HepG2 (cell line): ENCODE results near the gene SLC6A17. TPM values are rescaled to one million over a fixed set of nuclear protein-coding genes. Genes with fewer than 3 reads are reported as not detected.

Experiments used
- ATAC-seq: fragments of 200-7000 bp; cut with Tn5 transposase; 3 replicates; pipeline ENCODE4 v1.9.1; 2020; ENCODE audit warnings: mild to moderate bottlenecking, moderate library complexity
- BruUV-seq: library from RNA; stranded (reverse); fragments of 400-500 nt; replicated peaks from 2 replicates; lab custom pipeline; 2021; lab: Mats Ljungman, UMichigan
- CTCF ChIA-PET: fragments of 300-600 bp; formaldehyde crosslinking; extraction: SDS; loops from one replicate; lab custom pipeline; 2021; ENCODE audit warnings: low total read pairs, inconsistent platforms, low intra/inter-chr PET ratio; lab: Yijun Ruan, JAX
- POLR2A ChIA-PET: fragments of 350-600 bp; sonication (Branson Sonifier 250); formaldehyde crosslinking; loops from one replicate; lab custom pipeline; 2020; ENCODE audit warnings: antibody characterized with exemption, inconsistent platforms; lab: Yijun Ruan, JAX
- DNase-seq: peaks from one replicate; pipeline ENCODE4 v3.0.0-alpha.2; 2015; ENCODE audit warnings: low spot score
- FAIRE-seq: peaks from 3 replicates; lab custom pipeline; 2011; peaks lifted over from hg19 to GRCh38; lab: Jason Lieb, UNC
- H2AFZ ChIP-seq: one replicate; pipeline ENCODE4 v1.6.1; 2011; ENCODE audit warnings: low read length, inconsistent platforms
- H3K27ac ChIP-seq: fragments of 300-600 bp; 3 replicates; pipeline ENCODE4 v1.8.0; 2011; ENCODE audit warnings: mixed run types, mild to moderate bottlenecking, mixed read lengths, low read length, inconsistent platforms; ENCODE audit not compliant: insufficient read depth; ENCODE audit errors: extremely low read length
- H3K27me3 ChIP-seq, 2 experiments: fragments of 200-600 bp in 1 of 2; 2 replicates in 1 of 2; 3 replicates in 1 of 2; pipeline versions ENCODE4 v1.6.0 to v1.8.0; 2011; ENCODE audit warnings: low read length in 2 of 2, mild to moderate bottlenecking in 2 of 2, moderate library complexity in 2 of 2, inconsistent platforms in 1 of 2; ENCODE audit not compliant: insufficient read depth in 2 of 2, control insufficient read depth in 1 of 2
- H3K36me3 ChIP-seq, 2 experiments: fragments of 200-600 bp in 1 of 2; replicated peaks in 1 of 2; 2 replicates in 1 of 2; 3 replicates in 1 of 2; pipeline versions ENCODE4 v1.5.1 to v1.8.0; 2011; ENCODE audit warnings: low read length in 2 of 2, inconsistent platforms in 1 of 2; ENCODE audit not compliant: insufficient read depth in 2 of 2, control insufficient read depth in 1 of 2
- H3K4me1 ChIP-seq: 2 replicates; pipeline ENCODE4 v1.5.1; 2012; ENCODE audit warnings: low read length, inconsistent platforms; ENCODE audit not compliant: insufficient read depth
- H3K4me2 ChIP-seq: 2 replicates; pipeline ENCODE4 v1.6.0; 2011; ENCODE audit warnings: low read depth, low read length, inconsistent platforms
- H3K4me3 ChIP-seq, 3 experiments: fragments of 200-600 bp in 1 of 3; sonication (generic), shearing (Covaris generic) in 1 of 3; replicated peaks in 1 of 3; 2 replicates each; pipeline ENCODE4 v1.5.1; 2011 to 2016; ENCODE audit warnings: low read length in 3 of 3, inconsistent platforms in 2 of 3, low read depth in 2 of 3, mild to moderate bottlenecking in 2 of 3, control low read depth in 1 of 3, mixed read lengths in 1 of 3; ENCODE audit not compliant: insufficient read depth in 1 of 3
- H3K79me2 ChIP-seq: one replicate; pipeline ENCODE4 v1.6.1; 2011; ENCODE audit warnings: low read length, inconsistent platforms; ENCODE audit not compliant: insufficient read depth
- H3K9ac ChIP-seq: 2 replicates; pipeline ENCODE4 v1.6.0; 2011; ENCODE audit warnings: mild to moderate bottlenecking, low read depth, low read length, inconsistent platforms; ENCODE audit not compliant: insufficient read depth
- H3K9me3 ChIP-seq: 2 replicates; pipeline ENCODE4 v1.5.1; 2012; ENCODE audit warnings: mild to moderate bottlenecking, low read length
- H4K20me1 ChIP-seq: 2 replicates; pipeline ENCODE4 v1.6.0; 2011; ENCODE audit warnings: inconsistent platforms, mild to moderate bottlenecking, low read length, moderate library complexity; ENCODE audit not compliant: insufficient read depth
- BRCA1 ChIP-seq: sonication (generic); formaldehyde crosslinking; IDR thresholded peaks from 2 replicates; pipeline ENCODE4 v1.4.0; 2020; ENCODE audit warnings: missing genetic modification reagents
- CBFB ChIP-seq: sonication (generic); formaldehyde crosslinking; IDR thresholded peaks from 2 replicates; pipeline ENCODE4 v1.4.0; 2020; ENCODE audit warnings: missing genetic modification reagents
- CBX1 ChIP-seq: IDR thresholded peaks from one replicate; pipeline ENCODE4 v1.6.1; 2016; ENCODE audit warnings: antibody characterized with exemption, low read depth
- CREB1 ChIP-seq, 2 experiments: fragments of 450-650 bp in 1 of 2; IDR thresholded peaks; 2 replicates each; pipeline ENCODE4 v1.6.1; 2016 to 2017; ENCODE audit warnings: control low read depth in 1 of 2, mild to moderate bottlenecking in 1 of 2, missing compliant biosample characterization in 1 of 2, missing genetic modification characterization in 1 of 2
- KLF12 ChIP-seq: sonication (generic); formaldehyde crosslinking; IDR thresholded peaks from 2 replicates; pipeline ENCODE4 v1.4.0; 2020; ENCODE audit warnings: missing genetic modification reagents, borderline replicate concordance
- MBD4 ChIP-seq: IDR thresholded peaks from 2 replicates; pipeline ENCODE4 v1.6.1; 2012; ENCODE audit warnings: low read length, inconsistent platforms, borderline replicate concordance
- MEIS1 ChIP-seq: sonication (generic); formaldehyde crosslinking; IDR thresholded peaks from 2 replicates; pipeline ENCODE4 v1.9.0; 2021; ENCODE audit warnings: mild to moderate bottlenecking, missing genetic modification reagents, moderate library complexity, borderline replicate concordance
- ZFP36L1 ChIP-seq: sonication (generic); formaldehyde crosslinking; IDR thresholded peaks from 2 replicates; pipeline ENCODE4 v1.8.0; 2022; ENCODE audit warnings: mild to moderate bottlenecking, missing genetic modification reagents, moderate library complexity
- ZKSCAN5 ChIP-seq: sonication (generic); formaldehyde crosslinking; IDR thresholded peaks from 2 replicates; pipeline ENCODE4 v1.5.1; 2020; ENCODE audit warnings: mild to moderate bottlenecking, missing genetic modification reagents
- ZNF34 ChIP-seq: sonication (generic); formaldehyde crosslinking; IDR thresholded peaks from 2 replicates; pipeline ENCODE4 v1.4.0; 2020; ENCODE audit warnings: mild to moderate bottlenecking, missing genetic modification reagents, borderline replicate concordance
- ZNF7 ChIP-seq: IDR thresholded peaks from 2 replicates; pipeline ENCODE4 v1.6.1; 2016; ENCODE audit warnings: missing biosample characterization, missing genetic modification reagents
- ZNF720 ChIP-seq: sonication (generic); formaldehyde crosslinking; IDR thresholded peaks from 2 replicates; pipeline ENCODE4 v1.4.0; 2020; ENCODE audit warnings: missing genetic modification reagents
- WGBS: methylation state at CpG from one replicate; pipeline ENCODE4 v1.1.6; 2017; ENCODE audit warnings: low lambda C conversion rate; 5-methylcytosine and 5-hydroxymethylcytosine counted together
- in situ Hi-C: cut with HindIII; loops from 2 replicates; pipeline ENCODE4 v1.10.0; 2017; ENCODE audit warnings: low pct_unique_long_range_greater_than_20kb; ENCODE audit not compliant: extremely low pct_ligation_motif_present
- intact Hi-C: fragments of 100-400 bp; cut with micrococcal nuclease; formaldehyde crosslinking; loops from one replicate; pipeline ENCODE4 v1.10.0; 2022; ENCODE audit not compliant: unreplicated experiment
- polyA plus RNA-seq, 8 experiments: library from polyadenylated mRNA; depleted of rRNA in 3 of 8; stranded (reverse) in 7 of 8; unstranded in 1 of 8; fragments of >200 nt; fragmentation: Illumina TruSeq in 4 of 8; extraction: Trizol in 4 of 8; gene quantifications; 2 replicates each; pipeline versions ENCODE4 v1.2.1 to v1.2.3, GENCODE V29; 2011 to 2016; ENCODE audit warnings: low read depth in 4 of 8, missing spikeins in 1 of 8, mixed read lengths in 1 of 8; ENCODE audit not compliant: insufficient read depth in 1 of 8
- total RNA-seq, 5 experiments: library from RNA; depleted of rRNA; stranded (reverse); fragments of >200 nt; fragmentation: Illumina TruSeq; extraction: Trizol; gene quantifications; 2 replicates each; pipeline ENCODE4 v1.2.3, GENCODE V29; 2016; ENCODE audit warnings: low read depth in 1 of 5
- TF ChIP-seq, protein P1 (sequence below): sonication (generic); formaldehyde crosslinking; IDR thresholded peaks from 2 replicates; pipeline ENCODE4 v1.5.0; 2020; ENCODE audit warnings: mild to moderate bottlenecking, missing genetic modification reagents
- TF ChIP-seq, protein P2 (sequence below): IDR thresholded peaks from 2 replicates; pipeline ENCODE4 v1.6.1; 2012; ENCODE audit warnings: low read depth, low read length, improper control_type of control experiment
- TF ChIP-seq, protein P3 (sequence below): sonication (generic); formaldehyde crosslinking; IDR thresholded peaks from 2 replicates; pipeline ENCODE4 v1.8.0; 2022; ENCODE audit warnings: mild to moderate bottlenecking, missing genetic modification reagents, moderate library complexity
- TF ChIP-seq, protein P4 (sequence below): sonication (generic); formaldehyde crosslinking; IDR thresholded peaks from 2 replicates; pipeline ENCODE4 v1.8.0; 2022; ENCODE audit warnings: mild to moderate bottlenecking, missing genetic modification reagents; ENCODE audit not compliant: insufficient replicate concordance

SLC6A17 gene
- total and polyA plus RNA-seq, 2 of the 13 experiments (the other 11 are each of a cell fraction or from before 2014, with no cell fraction given) = not detected

DNA sequence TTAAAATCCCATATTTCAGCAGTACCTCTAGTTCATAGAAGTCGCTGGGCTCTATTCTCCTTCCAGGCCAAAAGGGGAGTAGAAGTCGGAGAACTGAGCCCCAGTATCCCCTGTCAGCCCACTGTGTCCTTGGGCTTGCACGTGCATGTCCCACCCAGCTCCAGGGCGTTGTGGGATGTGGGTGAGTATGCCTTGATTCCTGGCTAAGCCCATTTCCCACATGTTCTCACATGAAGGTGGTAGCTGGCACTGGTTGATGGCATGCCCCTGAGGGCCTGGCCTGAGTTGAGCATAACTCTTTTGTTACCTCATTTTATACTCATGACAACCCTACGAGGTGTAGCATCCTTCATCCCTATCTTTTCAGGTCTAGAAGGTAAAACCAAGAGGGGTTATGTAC lies 8.0 kb downstream of the SLC6A17 start (continued):
- TF ChIP-seq, protein P1, sequence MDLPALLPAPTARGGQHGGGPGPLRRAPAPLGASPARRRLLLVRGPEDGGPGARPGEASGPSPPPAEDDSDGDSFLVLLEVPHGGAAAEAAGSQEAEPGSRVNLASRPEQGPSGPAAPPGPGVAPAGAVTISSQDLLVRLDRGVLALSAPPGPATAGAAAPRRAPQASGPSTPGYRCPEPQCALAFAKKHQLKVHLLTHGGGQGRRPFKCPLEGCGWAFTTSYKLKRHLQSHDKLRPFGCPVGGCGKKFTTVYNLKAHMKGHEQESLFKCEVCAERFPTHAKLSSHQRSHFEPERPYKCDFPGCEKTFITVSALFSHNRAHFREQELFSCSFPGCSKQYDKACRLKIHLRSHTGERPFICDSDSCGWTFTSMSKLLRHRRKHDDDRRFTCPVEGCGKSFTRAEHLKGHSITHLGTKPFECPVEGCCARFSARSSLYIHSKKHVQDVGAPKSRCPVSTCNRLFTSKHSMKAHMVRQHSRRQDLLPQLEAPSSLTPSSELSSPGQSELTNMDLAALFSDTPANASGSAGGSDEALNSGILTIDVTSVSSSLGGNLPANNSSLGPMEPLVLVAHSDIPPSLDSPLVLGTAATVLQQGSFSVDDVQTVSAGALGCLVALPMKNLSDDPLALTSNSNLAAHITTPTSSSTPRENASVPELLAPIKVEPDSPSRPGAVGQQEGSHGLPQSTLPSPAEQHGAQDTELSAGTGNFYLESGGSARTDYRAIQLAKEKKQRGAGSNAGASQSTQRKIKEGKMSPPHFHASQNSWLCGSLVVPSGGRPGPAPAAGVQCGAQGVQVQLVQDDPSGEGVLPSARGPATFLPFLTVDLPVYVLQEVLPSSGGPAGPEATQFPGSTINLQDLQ = no peak
- TF ChIP-seq BRCA1 (CRISPR knock-in tag) (no peak), KLF12 (CRISPR knock-in tag) (no peak), CBX1 (no peak), MBD4 (no peak)
- TF ChIP-seq, protein P2, sequence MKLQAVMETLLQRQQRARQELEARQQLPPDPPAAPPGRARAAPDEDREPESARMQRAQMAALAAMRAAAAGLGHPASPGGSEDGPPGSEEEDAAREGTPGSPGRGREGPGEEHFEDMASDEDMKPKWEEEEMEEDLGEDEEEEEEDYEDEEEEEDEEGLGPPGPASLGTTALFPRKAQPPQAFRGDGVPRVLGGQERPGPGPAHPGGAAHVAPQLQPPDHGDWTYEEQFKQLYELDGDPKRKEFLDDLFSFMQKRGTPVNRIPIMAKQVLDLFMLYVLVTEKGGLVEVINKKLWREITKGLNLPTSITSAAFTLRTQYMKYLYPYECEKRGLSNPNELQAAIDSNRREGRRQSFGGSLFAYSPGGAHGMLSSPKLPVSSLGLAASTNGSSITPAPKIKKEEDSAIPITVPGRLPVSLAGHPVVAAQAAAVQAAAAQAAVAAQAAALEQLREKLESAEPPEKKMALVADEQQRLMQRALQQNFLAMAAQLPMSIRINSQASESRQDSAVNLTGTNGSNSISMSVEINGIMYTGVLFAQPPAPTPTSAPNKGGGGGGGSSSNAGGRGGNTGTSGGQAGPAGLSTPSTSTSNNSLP = no peak
- TF ChIP-seq, all 625 proteins: peak for 0

DNA sequence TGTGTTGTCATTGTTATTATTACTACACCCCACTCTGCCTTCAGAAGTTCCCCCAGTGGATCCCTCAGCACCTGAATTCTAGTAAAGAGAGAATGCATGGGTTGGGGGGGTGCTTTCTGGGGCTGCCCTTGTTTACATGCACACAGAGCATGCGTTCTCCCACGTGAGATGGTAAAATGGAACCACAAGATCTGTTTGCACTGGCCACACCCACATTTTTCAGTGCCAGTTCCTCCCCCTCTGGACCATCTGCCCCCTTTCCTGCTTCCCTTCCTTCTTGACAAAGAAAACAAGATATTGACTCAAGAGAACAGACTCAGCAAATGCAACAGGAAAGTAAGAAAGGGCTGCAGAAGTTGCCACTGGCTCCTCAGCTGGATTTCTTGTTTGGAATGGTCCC lies 8.9 kb downstream of the SLC6A17 start:
- no peak for ATAC-seq
- H3K27ac ChIP-seq = no peak overlapping the region
- intact Hi-C loops (no loop called here), in situ Hi-C loops (no loop called here)
- no peak for DNase-seq
- H3K4me3 ChIP-seq = no peak overlapping the region
- no peaks in the 10 kb centered on the region for H3K79me2 ChIP-seq
- TF ChIP-seq, protein P3, sequence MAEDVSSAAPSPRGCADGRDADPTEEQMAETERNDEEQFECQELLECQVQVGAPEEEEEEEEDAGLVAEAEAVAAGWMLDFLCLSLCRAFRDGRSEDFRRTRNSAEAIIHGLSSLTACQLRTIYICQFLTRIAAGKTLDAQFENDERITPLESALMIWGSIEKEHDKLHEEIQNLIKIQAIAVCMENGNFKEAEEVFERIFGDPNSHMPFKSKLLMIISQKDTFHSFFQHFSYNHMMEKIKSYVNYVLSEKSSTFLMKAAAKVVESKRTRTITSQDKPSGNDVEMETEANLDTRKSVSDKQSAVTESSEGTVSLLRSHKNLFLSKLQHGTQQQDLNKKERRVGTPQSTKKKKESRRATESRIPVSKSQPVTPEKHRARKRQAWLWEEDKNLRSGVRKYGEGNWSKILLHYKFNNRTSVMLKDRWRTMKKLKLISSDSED (CRISPR knock-in tag) = no peak
- TF ChIP-seq ZNF34 (CRISPR knock-in tag) (no peak), CBFB (CRISPR knock-in tag) (no peak), ZNF7 (CRISPR knock-in tag) (no peak), ZKSCAN5 (CRISPR knock-in tag) (no peak), ZNF720 (no peak), ZFP36L1 (CRISPR knock-in tag) (no peak), CREB1 (IDR thresholded peaks at IDR 0.05) (no peak), CREB1 (CRISPR knock-in tag; IDR thresholded peaks at IDR 0.05) (no peak), MEIS1 (CRISPR knock-in tag) (no peak)
- TF ChIP-seq, protein P4, sequence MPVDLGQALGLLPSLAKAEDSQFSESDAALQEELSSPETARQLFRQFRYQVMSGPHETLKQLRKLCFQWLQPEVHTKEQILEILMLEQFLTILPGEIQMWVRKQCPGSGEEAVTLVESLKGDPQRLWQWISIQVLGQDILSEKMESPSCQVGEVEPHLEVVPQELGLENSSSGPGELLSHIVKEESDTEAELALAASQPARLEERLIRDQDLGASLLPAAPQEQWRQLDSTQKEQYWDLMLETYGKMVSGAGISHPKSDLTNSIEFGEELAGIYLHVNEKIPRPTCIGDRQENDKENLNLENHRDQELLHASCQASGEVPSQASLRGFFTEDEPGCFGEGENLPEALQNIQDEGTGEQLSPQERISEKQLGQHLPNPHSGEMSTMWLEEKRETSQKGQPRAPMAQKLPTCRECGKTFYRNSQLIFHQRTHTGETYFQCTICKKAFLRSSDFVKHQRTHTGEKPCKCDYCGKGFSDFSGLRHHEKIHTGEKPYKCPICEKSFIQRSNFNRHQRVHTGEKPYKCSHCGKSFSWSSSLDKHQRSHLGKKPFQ (CRISPR knock-in tag) = no peak
- no peaks in the 10 kb centered on the region for H3K4me1 ChIP-seq
- 0% methylated on average over 2 of the region's 2 CpGs for WGBS
- H3K9me3 ChIP-seq = no peaks in the 10 kb centered on the region
- ChIA-PET POLR2A (no interaction called here), CTCF (no interaction called here)
- no peak overlapping the region for H3K9ac ChIP-seq
- H3K27me3 ChIP-seq = peaks cover 0 to 7% of the 10 kb centered on the region in 2 experiments; a peak in 2 of 5 replicates
- no TSS peak for BruUV-seq
- FAIRE-seq = no peak
- H3K4me2 ChIP-seq = no peak overlapping the region
- no peaks in the 10 kb centered on the region for H4K20me1 ChIP-seq
- H3K36me3 ChIP-seq = no peaks in the 10 kb centered on the region
- H2AFZ ChIP-seq = no peak overlapping the region
